GM12891 (cell line): ENCODE data around the gene EYA2.

Experiments
- PAX5 ChIP-seq: IDR thresholded peaks from 2 replicates; pipeline ENCODE4 v1.6.1; 2011; ENCODE audit warnings: low read length, moderate library complexity, mild to moderate bottlenecking; ENCODE audit not compliant: insufficient read depth, severe bottlenecking
- POLR2A ChIP-seq: IDR thresholded peaks from 2 replicates; pipeline ENCODE4 v1.6.1; 2011; ENCODE audit warnings: low read depth, low read length, control low read depth
- POLR2AphosphoS5 ChIP-seq: IDR thresholded peaks from 2 replicates; pipeline ENCODE4 v1.6.1; 2011; ENCODE audit warnings: low read depth, low read length, control low read depth
- SPI1 ChIP-seq: IDR thresholded peaks from 2 replicates; pipeline ENCODE4 v1.6.1; 2011; ENCODE audit warnings: low read depth, low read length, control low read depth
- TAF1 ChIP-seq: IDR thresholded peaks from 2 replicates; pipeline ENCODE4 v1.6.1; 2011; ENCODE audit warnings: low read depth, low read length, control low read depth

DNA sequence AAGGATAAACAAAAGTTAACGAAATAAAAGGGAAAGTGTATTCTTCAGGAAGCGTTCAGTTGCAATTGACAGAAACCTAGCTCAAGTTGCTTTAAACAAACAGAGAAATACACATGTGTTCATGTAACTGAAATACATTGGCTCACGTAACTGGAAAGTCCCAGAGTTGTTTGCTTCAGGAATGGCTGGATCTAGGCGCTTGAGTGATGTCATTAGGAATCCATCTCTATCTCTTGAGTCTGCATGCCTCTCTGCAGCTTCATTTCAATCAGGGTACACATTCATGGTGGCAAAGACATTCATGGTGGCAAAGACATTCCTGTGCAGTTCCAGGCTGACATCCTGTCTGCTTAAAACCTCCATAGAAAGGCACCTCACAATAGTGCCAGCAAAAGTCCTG is 45.4 kb upstream of the EYA2 start:
- TF ChIP-seq POLR2AphosphoS5 (no peak), POLR2A (no peak), TAF1 (no peak), PAX5 (no peak), SPI1 (no peak)
